Stimulated activated CD8-positive, alpha-beta memory T cell treated with anti-CD3 and anti-CD28 coated beads, Interleukin-15, amount 100 ng/mL, for 1 hour (primary cell): ENCODE measurements around the gene GOLGA8A.
"Not testable (repeated sequence)": the region's sequence is repeated elsewhere in the genome, so short reads cannot be mapped to it uniquely, and the experiment has no call there.

Experiments used
- DNase-seq: peaks from one replicate; pipeline ENCODE4 v3.0.0-alpha.2; 2020; ENCODE audit warnings: low read depth

The GOLGA8A gene, protein sequence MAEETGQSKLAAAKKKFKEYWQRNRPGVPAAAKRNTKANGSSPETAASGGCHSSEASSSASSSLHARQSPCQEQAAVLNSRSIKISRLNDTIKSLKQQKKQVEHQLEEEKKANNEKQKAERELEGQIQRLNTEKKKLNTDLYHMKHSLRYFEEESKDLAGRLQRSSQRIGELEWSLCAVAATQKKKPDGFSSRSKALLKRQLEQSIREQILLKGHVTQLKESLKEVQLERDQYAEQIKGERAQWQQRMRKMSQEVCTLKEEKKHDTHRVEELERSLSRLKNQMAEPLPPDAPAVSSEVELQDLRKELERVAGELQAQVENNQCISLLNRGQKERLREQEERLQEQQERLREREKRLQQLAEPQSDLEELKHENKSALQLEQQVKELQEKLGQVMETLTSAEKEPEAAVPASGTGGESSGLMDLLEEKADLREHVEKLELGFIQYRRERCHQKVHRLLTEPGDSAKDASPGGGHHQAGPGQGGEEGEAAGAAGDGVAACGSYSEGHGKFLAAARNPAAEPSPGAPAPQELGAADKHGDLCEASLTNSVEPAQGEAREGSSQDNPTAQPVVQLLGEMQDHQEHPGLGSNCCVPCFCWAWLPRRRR

DNA sequence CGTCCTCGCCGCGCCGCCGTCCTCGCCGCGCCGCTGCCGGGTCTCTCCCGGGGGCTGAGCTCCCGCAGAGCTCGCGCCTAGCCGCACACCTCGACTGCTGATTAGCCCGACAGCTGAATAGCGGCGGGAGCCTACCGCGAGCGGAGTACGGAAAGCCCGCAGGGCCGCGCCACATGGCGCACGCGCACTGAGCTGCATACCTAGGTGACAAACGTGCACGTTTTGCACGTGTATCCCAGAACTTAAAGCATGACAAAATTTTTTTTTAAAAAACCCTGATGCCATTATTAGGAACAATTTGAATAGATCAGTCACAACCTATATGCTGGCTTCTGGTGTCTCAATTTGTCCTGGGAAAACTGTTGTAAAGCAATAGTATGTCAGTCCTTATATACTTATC is at the start of gene GOLGA8A:
Gene GOLGA8A, minus strand, starts transcription at position 122 of the 400 bp plus-strand sequence. CDS start 48,117 bp downstream, outside the sequence.
- peak; percentile 63 for DNase-seq

DNA sequence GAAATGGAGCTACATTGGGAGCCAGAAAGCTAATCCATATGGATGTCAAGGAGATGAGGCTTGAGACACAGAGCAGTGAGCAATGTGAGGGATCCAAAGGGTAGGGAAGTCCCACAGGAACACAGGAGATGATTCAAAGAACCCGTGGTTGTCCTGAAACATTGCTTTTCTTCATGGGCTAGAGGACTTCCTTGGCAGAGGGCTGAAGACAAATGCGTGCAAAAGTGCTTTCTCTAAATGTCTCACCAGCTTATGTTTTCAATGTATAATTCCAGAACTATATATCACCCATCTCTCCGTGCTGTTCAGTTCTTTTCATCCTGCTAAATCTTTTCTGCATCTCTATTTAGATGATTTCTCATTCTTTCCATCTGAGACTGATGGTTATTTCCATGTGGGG is 46.0 kb upstream of the GOLGA8A start:
- no peak for DNase-seq

DNA sequence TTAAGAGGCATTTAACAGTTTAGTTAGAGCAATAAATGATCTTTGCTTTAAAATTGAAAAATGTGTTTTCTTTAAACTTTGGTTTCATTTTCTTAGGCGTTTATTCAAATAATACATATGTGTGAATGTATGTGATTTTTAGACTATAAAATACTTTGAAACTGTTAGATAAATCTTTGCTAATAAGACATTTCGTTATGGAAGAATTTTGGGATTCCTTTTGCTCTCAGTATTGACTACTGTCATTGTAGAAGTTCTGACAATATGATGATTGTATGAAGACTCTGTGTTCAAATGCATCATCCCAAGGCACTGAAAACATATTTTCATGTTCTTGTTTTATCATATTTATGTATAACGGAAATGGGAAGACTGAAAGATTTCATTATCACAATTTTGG is 43.8 kb upstream of the GOLGA8A start:
- DNase-seq, result no peak

DNA sequence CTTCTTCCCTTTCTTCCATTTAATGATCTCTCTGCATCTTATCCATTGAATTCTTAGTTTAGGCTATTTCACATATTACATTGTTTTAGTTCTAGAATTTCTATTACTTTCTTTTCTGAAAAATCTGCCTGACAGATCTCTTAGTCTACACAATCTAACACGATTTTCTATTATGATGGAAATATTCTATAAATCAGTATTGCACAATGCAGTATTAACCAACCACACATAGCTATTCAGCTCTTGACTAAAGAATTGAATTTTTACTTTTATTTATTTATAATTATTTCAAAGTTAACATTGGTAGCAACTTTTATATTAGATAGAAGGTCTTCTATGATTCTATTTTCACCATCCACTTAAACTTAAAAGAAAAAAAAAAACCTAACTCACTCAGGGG is 36.2 kb upstream of the GOLGA8A start:
- DNase-seq, result no peak

DNA sequence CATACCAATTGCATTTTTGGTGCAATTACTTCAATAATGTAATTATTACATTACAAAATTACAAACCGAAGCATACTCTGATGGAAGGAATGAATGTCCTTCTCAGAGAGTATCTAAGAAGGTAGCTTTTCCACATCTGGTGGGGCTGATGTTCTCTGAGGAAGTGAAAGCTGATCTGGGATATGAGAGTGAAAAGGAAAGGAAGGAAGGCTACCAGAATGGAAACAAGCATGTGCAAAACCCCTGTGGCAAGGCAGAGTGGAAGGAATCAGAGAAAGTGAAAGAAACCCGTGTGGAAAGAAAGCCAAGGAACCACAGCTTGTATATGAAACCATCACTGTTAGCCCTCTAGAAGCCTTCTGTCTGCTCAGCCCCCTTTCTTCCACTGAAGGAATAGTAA is 35.3 kb upstream of the GOLGA8A start:
- DNase-seq, result no peak

DNA sequence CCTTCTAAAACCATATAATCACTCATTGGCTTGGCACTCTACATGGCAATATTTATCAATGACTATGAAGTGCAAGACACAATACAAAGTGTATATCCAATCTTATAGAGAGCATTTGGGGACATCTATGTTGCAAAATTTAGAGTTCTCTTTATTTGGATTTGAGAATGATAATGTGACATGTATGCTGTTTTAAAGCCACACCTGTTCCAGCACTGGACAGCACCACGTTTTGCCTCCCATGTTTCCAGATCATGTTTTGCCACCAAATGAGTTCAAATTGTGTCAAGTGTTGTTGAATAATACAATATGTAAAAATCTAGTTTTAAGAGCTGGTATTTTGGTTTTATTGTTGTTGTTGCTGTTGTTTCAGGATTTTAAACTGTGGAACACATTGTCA is 33.3 kb upstream of the GOLGA8A start:
- DNase-seq, result no peak

DNA sequence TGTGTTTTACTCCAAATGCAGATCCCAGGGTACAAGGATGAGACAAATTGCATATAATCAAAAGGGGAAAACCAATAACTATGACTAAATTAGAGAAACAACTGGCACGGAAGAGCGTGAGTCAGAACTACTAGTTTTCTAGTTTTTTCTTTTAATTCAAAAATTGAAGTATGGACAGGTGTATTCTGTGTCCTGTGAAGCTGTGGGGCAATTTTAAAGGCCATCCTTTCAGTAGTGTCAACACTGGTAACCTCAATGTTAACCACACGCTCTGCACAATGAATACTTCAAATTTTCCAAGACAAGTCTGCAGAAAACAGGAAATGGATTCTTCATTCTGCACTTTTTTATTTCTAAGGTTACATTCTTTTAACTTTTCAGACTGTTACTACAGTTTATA is 32.5 kb upstream of the GOLGA8A start:
- no peak for DNase-seq

DNA sequence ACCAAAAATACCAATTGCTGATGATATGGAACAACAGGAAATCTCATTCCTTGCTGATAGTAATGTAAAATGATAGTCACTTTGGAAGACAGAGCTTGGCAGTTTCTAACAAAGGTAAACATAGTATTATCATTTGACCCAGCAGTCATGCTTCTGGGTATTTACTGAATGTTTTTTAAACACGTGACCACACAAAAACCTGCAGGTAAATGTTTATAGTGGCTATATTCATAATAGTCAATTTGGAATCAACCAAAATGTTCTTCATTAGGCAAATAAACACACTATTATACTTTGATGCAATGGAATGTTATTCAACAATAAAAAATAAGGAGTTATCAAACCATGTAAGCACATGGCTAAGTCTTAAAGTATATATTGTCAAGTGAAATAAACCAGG is 24.1 kb upstream of the GOLGA8A start:
- DNase-seq, result no peak

DNA sequence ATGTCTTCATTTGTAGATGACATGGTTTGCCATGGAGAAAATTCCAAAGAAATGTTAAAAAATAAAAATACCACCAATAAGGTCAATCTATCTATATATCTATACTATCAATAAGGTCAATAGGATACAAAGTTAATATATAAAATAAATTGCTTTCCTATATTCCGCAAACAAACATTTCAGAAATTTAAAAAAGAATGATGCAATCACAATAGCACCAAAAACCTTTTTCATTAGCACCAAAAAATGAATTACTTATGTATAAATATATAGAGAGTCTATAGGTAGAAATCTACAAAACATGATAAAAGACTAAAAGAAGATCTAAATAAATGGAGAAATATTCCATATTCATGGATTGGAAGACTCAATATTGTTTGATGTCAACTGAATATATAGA is 22.8 kb upstream of the GOLGA8A start:
- DNase-seq, result no peak

DNA sequence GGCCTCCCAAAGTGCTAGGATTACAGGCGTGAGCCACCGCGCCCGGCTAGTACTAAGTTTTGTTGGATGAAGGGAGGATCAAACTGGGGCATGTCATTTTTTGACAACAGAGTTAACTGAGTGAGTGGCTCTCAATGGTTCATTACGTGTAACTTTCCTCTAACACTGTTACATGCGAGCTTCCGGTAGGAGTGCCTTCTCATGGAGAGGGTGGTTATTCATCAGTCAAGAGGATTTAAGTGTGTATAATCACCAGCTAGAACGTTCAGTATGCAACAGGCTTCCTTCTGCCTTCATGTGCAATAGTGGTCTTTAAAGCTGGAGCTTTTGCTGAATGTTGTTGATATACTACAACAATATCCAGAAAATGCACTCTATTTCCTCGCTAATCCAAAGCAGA is 19.1 kb upstream of the GOLGA8A start:
- DNase-seq, result no peak

DNA sequence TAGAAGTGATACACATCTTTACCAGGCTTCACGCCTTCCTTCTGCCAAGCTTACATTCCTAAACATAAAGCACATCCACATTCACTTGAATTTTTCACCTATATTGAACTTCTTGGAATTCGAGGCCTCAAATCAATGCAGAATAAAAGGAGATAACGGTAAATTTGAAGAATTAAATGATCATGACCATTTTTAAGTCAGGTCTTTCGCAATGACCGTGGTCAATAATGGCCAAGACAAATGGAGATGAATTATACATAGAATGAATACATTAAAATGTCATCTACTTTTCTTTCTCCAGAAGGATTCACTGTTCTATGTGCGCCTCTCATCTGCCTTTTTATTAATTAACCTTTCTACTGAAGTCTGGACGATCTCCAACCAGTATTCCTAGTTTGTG is 5.3 kb upstream of the GOLGA8A start:
- no peak for DNase-seq

DNA sequence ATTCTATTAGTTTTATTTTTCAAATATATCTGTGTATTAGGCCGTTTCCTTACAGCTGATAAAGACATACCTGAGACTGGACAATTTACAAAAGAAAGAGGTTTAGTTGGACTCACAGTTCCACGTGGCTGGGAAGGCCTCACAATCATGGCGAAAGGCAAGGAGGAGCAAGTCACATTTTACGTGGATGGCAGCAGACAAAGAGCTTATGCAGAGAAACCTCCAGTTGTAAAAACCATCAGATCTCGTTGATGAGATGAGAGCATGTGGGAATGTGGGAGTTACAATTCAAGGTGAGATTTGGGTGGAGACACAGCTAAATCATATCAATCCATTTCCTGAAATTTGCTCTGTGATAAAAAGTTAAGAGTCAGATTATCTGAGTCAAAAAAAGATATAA is 2.3 kb upstream of the GOLGA8A start:
- DNase-seq, result no peak

DNA sequence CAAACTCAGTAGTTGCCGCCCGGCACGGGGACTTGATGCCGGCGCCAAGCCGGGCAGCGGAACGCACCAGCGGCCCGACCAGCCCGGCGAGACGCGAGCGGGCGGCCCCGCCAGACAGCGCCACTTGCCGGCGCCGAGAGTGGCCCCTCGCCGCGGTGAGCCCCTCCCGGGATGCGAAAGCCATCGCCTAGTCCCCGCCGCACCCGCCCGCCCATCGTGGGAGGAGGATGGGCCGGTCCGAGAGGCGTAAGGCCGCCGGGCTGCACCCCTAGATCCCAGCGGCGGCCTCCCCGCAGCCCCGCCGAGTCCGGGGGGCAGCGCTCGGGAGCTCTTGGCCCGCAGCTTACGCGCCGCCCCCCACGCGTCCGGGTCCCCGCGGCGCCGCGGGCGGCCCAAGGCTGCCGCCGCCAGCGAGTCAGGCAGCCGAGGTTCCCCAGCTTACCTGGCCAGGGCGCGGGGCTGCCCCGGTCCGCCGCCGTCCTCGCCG is 609 bp downstream of the GOLGA8A start:
- no peak for DNase-seq

DNA sequence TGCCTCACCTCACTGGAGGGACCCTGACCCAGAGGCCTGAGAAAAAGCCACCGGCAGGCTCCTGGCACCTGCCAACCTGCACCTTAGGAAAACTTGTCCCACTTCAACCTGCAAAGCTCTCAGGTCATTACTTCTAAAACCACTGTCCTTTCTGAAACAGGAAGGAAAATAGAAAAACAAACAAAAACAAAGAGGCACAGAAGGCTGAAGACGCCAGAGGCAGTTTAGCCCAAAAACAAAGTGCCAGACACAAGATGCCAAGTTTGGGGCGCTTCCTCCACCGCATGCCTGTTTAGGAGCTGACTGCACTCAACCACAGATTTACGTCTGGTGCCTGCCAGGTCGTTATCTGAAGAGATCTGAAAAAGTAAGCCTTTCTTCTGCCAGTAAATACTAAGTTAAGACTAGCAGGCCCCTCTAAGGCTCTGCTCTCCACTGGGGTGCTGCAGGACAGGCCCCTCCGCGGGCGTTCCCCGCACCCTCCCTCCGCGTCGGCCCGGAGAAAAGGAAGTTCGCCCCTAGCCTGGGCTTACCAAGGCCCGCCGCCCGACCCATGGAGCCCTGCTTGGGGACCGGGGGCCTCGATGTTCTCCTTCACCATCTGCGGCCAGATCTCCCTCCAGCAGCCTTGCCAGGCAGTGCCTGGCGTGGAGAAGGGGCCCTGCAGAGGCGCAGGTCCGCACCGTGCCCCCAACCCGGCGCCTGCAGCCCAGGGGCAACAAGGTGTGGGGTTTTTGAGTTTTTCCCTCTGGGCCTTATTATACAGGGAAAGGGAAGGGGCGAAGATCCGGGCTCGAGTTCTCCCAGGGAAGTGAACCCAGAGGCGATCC is 1.3 kb downstream of the GOLGA8A start:
- DNase-seq, result no peak

DNA sequence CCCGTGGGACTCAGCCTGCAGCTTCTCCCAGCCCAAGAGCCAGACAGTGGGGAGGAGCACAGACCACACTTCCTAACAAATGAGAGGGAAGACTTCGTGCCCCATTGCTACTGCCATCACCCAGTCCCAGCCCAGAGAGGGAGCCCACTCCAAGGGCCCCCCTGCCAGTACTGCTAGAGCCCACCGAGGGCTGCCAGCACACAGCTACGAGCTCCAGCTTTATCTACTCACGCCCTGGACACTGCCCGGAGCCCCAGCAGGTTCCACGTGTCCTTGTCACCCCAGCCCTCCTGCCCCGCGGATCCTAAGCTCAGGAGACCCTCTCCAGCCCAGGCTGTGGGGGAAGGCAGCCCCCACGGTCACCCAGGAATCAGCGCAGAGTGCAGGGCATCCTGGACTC is 1.9 kb downstream of the GOLGA8A start:
- no peak for DNase-seq

DNA sequence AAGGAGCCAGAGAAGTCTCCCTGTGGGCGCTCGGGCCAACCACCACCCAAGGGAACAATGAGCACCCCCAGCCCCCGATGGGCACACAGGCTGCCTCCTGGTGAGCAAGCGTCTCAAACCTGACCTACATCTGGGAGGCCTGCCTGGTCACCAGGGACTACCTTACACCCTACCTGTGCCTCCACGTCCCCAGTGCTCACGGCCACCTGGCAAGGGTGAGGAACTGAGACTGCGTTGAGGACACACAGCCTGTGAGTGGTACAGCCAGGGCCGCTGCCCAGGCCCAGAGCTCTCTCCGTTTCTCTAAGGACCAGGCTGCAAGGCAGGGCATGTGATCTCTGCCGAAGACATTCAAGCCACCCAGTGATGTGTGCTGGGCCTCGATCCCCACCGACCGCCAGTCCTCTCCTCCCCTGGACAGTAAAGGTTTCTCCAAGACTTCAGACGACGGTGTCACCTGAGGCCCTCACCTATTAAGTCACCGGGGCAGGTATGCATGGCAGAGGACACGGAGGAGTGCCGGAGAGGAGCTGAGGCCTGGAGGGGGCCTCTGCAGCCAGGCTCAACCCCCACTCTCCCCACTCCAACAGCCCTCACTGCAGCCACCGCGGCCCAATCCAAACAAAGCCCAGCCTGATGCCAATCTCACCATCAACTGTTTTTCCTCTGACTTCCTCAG is 2.8 kb downstream of the GOLGA8A start:
- no peak for DNase-seq

DNA sequence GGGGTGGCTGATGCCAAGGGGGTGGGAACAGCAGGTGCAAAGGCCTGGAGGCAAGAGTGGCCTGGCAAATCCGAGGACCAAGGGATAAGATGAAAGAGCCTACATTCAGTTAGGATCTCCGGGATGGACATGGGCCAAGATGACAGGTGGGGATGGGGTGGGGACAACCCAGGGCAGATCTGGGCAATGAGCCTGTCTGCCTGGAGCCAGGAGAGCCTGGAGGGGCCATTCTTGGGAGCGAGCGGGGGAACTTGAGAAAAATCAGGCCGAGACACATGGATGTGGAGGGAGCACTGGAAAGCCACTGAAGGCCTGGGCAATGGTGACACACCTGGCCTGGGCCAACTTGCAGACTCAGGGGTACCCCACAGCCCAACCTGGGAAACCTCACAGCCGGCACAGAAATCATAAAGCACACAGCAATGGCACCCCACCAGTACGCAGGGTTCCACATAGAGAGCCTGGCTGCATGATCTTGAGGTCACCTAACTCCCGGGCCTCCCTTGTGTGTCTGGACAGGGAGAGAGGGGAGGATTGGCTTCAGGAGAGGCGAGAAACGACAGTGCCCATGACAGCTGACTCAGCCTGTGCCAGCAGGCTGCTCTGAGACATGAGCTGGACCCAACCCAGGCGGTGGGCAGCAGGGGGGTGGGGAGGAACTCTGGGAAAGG is 3.5 kb downstream of the GOLGA8A start:
- DNase-seq, result not testable (repeated sequence)

DNA sequence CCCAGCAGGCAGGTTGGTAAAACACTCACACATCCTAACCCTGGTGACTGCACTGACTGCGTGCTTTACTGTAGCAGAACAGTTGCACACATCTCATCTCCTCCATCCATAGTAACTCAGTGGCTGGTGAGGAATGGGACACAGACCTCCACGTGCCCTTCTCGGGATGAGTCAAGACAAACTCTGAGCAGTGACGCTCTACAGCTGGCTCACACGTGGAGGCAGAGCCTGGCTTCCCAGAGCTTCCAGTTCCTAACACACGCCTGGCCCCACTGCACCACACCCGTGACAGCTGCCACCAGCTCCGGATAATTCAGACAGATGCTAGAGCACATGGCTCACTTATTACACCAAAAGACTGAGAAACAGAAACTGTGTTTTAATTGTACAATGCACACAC is 7.0 kb downstream of the GOLGA8A start:
- DNase-seq, result not testable (repeated sequence)

DNA sequence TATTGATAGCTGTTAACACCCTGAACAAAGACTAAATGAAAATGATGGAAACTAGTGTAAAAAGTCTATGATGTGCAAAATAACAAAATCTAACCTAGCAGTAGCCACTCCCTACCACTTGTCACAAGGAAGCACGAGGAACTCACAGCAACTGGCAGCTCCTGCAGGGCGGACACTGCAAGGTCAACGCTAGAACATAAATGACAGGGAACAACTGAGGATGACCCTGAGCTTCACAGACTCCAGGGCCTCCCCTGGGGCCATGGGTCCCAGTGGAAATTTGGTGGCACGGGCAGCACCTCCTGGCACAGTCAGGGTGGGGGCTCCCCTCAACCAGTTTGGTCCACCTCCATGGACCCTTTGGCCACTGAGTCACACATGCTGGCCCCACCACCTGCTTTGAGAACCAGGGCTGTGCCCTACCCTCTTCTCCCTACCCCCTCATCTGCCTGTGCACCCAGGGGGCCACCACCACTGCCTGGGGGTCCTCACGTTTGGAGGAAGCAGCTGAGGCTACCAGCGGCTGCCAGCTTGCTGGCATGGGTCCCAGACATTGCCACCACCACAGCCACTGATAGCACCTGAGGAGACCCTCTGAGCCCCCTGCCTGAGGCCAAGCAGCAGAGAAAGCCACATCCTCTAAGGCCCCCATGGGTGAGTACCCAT is 14.1 kb downstream of the GOLGA8A start:
- DNase-seq, result not testable (repeated sequence)

DNA sequence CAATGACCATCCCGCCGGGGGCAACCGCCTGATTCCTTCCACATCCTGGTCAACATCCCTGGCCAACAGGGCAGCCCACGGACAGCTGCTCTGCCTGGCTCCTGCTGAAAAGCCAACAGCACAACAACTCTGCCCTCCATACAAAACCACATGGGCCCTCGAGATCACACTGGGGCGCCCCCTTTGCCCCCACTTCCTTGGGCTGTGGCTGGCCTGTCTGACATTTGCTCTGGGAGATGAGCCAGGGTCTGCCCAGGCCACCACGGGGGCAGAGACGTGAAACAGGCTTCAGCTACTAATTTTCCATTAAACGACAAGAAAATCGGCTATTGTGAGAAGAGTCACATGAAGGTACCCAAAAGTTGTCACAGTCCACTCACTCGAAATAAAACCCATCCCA is 16.7 kb downstream of the GOLGA8A start:
- DNase-seq, result not testable (repeated sequence)

DNA sequence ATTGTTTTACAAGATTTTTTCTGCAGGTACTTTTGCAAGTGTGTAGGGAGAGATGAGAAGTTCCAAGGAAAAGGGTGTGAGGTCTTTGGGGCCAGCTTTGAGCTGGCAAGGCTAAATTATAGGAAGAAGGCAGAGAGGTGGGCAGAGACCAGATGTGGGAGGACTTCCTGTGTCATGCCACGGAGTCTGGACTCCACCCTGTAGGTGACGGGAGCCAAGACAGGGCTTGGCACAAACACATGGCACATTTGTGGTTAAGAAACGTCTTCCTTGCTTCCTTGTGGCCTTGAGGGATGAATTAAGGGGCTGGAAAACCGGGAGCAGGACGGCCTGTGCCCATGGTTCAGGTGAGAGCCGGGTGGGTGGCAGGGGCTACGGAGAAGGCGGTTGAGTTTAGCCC is 19.2 kb downstream of the GOLGA8A start:
- not testable (repeated sequence) for DNase-seq
